Left renal pelvis (tissue), 4 donors: Measurements from ENCODE around the gene RABGAP1L. TPM values are rescaled to one million over a fixed set of nuclear protein-coding genes. Genes with fewer than 3 reads are reported as not detected.
"Not testable (repeated sequence)": the region's sequence is repeated elsewhere in the genome, so short reads cannot be mapped to it uniquely, and the experiment has no call there.

ENCODE experiments used
- DNase-seq, 4 donors: peaks; one replicate each; pipeline ENCODE4 v3.0.0-alpha.2; 2013; ENCODE audit warnings: low read depth in 4 of 4, low spot score in 3 of 4
- polyA plus RNA-seq, 4 donors: library from polyadenylated mRNA; unstranded; fragments of 120-200 nt; gene quantifications; one replicate each; pipeline ENCODE4 v1.2.1, GENCODE V29; 2013; ENCODE audit not compliant: insufficient read length in 4 of 4

RABGAP1L gene
- polyA plus RNA-seq, 4 donors: 23.9 to 32.5 (median 28.4) TPM

- no peak for DNase-seq
Observed at GRCh38 chr1:174358344-174358743, 199.0 kb downstream of the RABGAP1L start.

DNA sequence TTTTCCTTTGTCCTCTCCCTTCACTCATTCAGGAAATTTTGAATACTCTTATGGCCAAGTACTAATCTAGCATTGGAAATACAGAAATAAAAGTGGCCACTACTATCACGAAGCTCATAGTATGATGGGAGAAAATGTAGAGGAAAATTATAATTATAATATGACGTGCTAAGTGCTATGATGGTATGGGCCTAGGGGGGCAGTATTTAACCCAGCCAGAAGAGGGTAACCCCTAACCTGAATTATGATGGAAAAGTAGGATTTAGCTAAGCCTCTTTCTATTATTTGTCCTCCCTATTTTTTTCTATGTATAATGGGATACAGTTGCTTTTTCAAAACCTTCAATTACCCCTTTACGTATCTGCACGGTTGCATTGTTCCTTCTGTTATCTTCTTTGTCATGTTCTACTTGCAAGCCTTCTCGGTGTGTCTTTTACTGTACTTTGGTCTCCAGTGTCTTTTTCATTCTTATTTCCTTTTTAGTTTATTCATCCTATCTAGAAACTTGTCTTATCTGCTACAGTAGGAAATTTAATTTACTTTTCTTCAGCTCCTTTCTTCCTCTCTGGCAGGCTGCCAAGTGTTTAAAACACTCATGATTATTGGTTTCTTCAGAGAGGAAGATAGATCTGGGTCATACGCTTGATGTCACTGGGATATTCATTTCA, 199.6 kb downstream of the RABGAP1L start:
- DNase-seq: no peak

- DNase-seq: no peak
Observed at GRCh38 chr1:174359454-174359805, 200.1 kb downstream of the RABGAP1L start.

- no peak for DNase-seq
Observed at GRCh38 chr1:174364996-174365736, 205.8 kb downstream of the RABGAP1L start.

- DNase-seq: no peak
Observed at GRCh38 chr1:174366946-174367345, 207.6 kb downstream of the RABGAP1L start.

DNA sequence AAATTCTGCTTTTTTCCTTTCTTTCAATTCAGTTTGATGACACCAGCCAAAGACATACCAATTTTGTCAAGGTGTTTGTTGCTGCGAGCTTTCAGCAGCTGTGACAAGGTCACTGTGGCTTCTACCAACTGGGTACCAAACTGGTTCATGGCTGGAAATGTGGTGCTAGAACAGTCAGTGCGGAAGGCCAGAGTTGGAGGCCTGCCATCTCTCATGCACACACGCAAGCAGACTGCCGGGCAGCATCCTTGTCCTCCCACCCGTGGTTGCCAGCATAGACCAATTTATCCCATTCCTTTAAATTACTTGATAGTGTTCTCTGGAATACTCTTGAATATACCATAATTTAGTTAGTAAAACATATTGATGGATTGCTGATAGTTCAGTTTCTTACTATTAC, 208.6 kb downstream of the RABGAP1L start:
- DNase-seq: no peak

- DNase-seq: no peak
Observed at GRCh38 chr1:174376030-174376429, 216.7 kb downstream of the RABGAP1L start.

DNA sequence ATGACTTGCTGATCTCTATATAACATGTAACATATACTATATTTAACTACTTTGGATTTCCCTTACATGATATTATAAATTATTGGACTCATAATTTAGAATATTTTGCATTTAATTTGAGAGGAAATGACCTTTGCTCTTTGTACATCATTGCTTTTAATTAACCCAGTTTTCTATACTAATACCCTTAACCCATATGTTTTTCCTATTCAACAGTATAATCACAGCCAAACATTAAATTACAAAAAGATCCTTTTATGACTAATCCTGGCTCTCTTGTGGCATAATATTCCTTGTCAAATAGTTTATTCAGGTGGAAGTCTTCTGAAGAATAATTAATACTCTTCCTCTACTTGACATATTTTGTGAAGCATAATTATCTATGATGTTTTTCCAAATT, 232.4 kb downstream of the RABGAP1L start:
- DNase-seq: peak in 2 of 4 donors; percentile 21 to 36

- DNase-seq: no peak
Observed at GRCh38 chr1:174393885-174394284, 234.6 kb downstream of the RABGAP1L start.

GRCh38 chr1:174397261-174397660, 237.9 kb downstream of the RABGAP1L start:
- no peak for DNase-seq

DNA sequence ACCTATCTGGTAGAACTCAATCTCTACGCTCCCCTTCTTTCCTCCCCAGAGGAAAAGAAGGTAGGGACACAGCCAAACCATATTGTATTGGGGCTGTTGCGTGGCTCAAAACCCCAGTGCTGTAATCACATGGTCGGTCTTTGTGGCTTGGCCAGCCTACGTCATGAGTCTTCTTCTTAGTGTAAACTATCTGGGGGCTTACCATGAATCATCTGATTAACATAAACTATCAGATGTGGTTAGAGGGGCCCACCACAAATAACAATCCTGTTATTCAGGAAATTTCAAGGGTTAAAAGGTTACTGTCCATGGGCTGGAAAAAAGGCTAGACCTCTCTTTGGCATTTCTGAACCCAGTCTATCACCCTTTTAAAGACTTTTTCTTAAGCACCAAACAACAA, 238.9 kb downstream of the RABGAP1L start:
- DNase-seq: no peak

- DNase-seq: no peak
Observed at GRCh38 chr1:174399211-174399610, 239.9 kb downstream of the RABGAP1L start.

DNA sequence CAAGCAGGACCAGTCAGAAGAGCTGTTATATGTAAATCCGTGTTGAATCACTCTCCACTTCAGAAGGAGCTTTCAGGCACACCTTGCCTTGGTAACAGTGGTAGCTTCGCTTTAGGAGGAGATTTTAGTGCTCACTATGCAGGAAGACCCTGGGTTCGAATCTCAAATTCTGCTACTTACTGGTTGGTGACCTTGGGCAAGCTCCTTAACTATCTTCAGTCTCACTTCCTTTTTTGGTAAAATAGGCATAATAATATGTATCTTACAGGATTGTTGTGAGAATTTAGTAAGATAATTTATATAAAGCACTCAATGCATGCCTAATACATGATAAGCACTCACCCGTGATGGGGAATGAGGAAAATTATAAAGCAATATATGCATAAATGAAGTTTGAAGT, 241.8 kb downstream of the RABGAP1L start:
- no peak for DNase-seq

GRCh38 chr1:174405219-174405618, 245.9 kb downstream of the RABGAP1L start:
- no peak for DNase-seq

GRCh38 chr1:174406421-174406820, 247.1 kb downstream of the RABGAP1L start:
- no peak for DNase-seq

- DNase-seq: no peak
Observed at GRCh38 chr1:174407665-174408064, 248.3 kb downstream of the RABGAP1L start.

DNA sequence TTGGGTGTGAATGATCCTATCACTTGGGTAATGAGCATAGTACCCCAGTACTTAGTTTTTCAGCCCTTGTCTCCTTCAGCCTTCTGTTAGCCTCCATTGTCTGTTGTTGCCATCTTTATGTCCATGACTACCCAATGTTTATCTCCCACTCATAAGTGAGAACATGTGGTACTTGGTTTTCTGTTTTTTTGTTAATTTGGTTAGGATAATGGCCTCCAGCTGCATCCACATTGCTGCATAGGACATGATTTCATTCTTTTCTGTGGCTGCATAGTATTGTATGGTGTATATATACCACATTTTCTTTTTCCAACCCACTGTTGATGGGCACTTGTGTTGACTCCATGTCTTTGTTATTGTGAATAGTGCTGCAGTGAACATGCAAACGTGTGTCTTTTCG, 248.8 kb downstream of the RABGAP1L start:
- no peak for DNase-seq

DNA sequence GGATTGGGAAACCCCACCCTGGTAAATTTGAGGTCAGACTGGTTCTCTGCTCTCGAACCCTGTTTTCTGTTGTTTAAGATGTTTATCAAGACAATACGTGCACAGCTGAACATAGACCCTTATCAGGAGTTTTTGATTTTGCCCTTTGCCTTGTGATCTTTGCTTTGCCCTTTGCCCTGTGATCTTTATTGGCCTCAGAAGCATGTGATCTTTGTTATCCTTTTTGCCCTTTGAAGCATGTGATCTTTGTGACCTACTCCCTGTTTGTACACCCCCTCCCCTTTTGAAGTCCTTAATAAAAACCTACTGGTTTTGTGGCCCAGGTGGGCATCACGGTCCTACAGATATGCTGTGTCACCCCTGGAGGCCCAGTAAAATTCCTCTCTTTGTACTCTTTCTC, 250.5 kb downstream of the RABGAP1L start:
- DNase-seq: not testable (repeated sequence)

- no peak for DNase-seq
Observed at GRCh38 chr1:174413632-174414031, 254.3 kb downstream of the RABGAP1L start.

- no peak for DNase-seq
Observed at GRCh38 chr1:174414203-174414602, 254.9 kb downstream of the RABGAP1L start.

- no peak for DNase-seq
Observed at GRCh38 chr1:174415506-174415905, 256.2 kb downstream of the RABGAP1L start.

GRCh38 chr1:174417921-174418320, 258.6 kb downstream of the RABGAP1L start:
- no peak for DNase-seq
